GM19324 (cell line): ENCODE measurements around the gene CORO6.
"Not testable (repeated sequence)": the region's sequence is repeated elsewhere in the genome, so short reads cannot be mapped to it uniquely, and the experiment has no call there.

Source experiments
- ATAC-seq: cut with Tn5 transposase; IDR thresholded peaks from one replicate; pipeline ENCODE4 v1.9.1; 2021; ENCODE audit warnings: mild to moderate bottlenecking, moderate library complexity; ENCODE audit not compliant: unreplicated experiment, low FRiP score

The CORO6 gene

DNA sequence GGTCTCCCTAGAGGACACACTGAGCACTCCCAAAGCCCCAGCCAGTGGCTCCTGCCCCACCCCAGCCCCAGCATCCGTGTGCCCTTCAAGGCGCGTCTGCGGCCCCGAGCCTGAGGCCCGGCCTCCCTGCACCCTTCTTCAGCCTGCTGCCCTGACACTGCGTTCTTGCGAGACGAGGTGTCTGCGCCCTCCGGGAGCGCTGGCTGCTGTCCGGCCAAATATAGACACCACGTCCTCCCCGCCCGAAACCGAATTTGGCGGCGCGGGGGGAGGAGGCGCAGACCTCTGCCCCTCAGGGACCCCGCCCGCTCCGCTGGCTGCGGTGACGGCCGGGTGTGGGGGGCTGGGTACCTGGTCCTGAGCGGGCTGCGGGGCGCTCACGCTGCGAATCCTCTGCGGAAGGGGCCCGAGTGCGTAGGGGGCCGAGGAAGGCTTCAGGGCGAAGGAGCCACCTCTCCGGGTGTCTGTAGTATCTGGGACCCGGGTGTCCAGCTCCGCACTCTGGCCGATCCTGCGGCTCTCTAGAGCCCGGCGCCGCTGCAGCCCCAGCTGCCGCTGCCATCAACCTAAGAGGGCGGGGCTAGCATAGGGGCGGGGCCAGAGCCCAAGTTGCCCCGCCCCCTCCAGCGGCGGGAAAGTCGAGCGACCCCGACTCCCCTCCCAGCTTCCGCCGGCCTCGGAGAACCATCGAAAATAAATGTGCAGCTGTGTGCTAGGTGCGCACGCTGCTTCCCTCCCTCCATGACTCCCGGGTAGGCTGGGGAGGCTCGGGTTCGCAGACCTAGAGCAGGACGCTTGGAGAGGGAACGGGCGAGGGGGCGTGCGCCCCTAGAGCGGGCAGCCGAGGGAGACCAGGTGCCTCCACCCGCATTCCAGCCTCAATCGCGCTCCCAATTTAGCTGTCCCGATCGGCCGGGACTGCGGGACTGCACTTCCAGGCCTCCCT is at the start of gene CORO6:
TSS of gene CORO6 (minus strand) at position 576 of the 946 bp plus-strand sequence. CDS start 1,491 bp downstream, outside the sequence.
- ATAC-seq, result no peak

- ATAC-seq, result no peak
Measured at GRCh38 chr17:29671661-29672060, 48.9 kb upstream of the CORO6 start.

- ATAC-seq, result no peak
Measured at GRCh38 chr17:29669266-29669665, 46.6 kb upstream of the CORO6 start.

GRCh38 chr17:29667969-29668368 is 45.3 kb upstream of the CORO6 start:
- no peak for ATAC-seq

- no peak for ATAC-seq
Measured at GRCh38 chr17:29665481-29665810, 42.7 kb upstream of the CORO6 start.

GRCh38 chr17:29664743-29665480 is 42.2 kb upstream of the CORO6 start:
- no peak for ATAC-seq

DNA sequence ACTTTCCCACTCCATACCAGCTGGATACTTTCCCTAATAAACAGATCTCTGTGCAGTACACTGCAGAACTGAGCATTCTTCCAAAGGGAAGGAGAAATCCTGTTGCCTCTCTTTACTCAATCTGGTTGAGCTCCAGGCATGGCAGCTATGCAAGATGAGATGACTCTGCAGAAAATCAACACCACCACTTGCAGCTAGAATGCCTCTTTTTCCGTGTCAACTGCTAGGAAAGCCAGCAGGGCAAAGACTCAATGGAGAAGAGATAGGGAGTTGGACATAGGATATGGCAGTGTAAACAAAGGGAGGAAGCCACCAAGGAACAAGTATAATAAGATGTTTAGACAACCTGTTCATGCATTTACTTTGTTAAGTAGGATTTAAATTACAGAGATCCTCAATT is 40.4 kb upstream of the CORO6 start:
- ATAC-seq, result no peak

- ATAC-seq, result no peak
Measured at GRCh38 chr17:29661213-29661612, 38.5 kb upstream of the CORO6 start.

- no peak for ATAC-seq
Measured at GRCh38 chr17:29659155-29659554, 36.4 kb upstream of the CORO6 start.

DNA sequence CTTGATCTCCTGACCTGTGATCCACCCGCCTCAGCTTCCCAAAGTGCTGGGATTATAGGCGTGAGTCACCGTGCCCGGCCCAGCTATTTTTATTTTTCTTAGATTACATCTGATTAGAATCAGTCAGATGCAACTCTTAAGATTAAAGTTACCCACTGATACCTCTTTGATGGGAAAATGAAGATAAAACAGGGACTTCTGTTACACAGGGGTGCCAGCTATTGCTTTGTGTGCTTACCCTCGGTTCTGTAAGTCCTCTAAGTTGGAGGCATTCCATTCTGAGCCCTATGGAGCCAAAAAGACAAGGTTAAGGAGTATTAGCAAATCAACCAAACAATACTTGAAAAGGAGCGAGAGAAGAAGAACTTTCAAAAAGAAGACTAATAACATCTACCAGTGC is 32.6 kb upstream of the CORO6 start:
- no peak for ATAC-seq

DNA sequence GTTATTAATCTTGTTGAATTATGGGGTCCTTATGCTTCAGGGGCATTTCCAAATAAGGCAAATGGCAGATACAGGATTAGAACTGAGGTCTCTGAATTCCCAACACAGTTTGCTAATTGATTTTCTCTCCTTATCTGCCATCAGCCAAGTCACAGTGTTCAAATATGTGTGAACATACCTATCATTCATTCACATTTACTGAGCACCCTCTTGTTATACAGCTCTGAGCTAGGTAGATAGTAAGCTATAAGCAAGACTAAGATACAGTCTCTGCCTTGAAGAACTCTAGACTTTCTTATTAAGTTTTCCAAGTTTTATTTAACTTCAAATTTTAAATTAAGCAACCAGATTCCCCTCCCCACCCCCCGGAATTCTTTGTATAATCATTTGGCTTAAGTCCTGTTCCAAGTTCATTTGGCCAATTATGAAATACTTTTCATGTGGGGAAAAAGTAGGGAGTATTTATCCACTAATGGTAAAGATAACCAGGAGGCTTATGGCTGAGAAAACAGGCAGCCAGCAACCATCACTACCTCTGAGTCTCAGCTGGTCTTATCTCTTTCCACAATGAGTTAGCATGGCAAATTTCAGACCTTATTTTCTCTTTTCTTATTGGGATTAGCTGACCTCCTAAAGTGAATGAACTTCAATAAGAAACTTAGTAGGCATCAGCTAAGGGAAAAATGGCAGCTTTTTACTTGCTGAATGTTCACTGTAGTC is 31.4 kb upstream of the CORO6 start:
- ATAC-seq, result no peak

GRCh38 chr17:29652976-29653375 is 30.3 kb upstream of the CORO6 start:
- ATAC-seq, result no peak

- ATAC-seq, result not testable (repeated sequence)
Measured at GRCh38 chr17:29651913-29652312, 29.2 kb upstream of the CORO6 start.

- no peak for ATAC-seq
Measured at GRCh38 chr17:29650396-29650795, 27.7 kb upstream of the CORO6 start.

DNA sequence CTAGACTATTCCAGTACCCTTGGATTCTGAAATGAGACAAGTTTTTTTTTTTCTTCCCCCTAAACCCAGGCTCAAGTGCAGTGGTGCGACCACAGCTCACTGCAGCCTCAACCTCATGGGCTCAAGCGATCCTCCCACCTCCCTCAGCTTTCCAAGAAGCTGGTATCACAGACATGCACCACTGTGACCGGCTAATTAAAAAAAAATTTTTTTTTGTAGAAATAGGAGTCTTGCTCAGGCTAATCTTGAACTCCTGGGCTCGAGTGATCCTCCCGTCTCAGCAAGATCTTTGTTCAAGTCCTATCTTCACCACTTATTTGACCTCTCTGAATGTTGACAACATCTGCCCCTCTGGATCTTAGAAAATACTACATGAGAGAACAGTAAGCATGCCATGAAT is 26.6 kb upstream of the CORO6 start:
- ATAC-seq, result no peak

DNA sequence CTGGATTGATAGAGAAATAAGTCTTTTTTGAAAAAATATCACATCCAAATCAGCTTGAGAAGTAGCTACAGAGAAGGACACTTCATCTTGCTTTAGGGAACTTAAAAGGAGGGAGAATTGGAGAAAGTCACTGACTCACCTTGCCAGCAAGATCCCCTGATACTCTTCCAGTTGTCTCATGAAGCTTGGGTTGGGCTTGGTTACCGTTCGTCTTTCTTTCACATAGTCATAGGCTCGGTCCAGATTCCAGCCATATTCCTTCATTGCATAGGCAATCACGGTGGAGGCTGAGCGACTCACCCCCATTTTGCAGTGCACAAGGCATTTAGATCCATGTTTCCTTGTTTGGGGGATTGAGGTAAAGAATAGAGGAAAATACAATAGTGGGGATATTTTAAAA is 25.3 kb upstream of the CORO6 start:
- ATAC-seq, result no peak

DNA sequence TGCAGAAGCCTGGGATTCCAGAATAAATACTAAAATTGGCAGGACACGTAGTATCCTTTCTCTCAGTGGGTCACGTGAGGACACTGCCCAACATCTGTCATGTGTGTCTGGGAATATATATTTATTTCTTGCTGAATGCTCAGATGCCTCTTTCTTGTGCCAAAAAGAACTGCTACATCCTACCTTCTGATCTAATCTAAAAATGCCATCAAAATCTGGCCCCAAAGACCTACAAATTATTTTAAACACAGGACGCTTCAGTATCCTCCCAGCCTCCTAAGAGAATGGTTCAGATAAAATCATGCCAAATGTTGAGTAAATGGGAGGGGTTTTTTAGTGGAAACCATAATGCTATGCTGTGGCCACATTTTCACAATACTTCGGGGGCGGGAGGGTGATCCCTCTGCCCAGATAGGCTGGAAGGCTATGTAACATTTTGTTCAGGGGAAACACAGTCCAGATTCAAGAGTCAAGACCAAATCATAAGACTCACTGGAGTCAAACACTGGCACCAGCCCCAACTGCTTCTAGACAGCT is 22.9 kb upstream of the CORO6 start:
- no peak for ATAC-seq

DNA sequence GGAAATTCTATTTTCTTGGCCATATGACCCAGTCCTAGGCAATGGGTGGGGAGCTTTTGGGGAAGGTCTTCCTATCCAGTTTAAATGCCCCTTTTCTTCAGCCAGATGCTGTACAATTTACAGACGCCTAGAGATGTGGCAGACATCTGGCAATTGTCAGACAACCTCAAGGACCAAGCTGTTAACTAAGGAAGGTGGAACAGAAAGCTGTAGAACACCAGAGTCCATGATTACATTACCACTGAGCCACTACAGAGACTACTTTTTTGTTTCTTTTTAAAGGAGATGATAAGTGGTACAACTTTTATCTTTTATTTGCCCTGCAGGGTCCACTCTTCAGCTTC is 21.1 kb upstream of the CORO6 start:
- no peak for ATAC-seq

DNA sequence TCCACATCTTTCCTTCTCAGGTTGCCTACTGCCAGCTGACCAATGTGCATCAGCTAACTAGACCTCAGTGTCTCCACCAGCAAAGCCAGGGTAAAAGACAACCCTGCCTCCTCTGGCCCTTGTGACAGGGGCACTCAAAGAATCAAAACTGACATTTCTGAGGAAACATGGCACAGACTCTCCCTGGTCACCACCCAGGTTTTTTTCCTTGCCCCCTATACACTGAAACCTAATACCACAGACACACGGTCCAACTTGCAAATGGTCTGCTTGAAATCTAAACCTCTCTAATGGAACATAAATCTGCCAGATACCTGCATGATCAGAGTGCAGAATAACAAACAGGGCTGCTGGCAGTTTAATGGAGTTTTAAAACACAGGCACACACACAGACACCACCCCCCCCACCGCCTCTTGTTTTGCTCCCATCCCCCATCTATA is 19.5 kb upstream of the CORO6 start:
- no peak for ATAC-seq

GRCh38 chr17:29640981-29641642 is 18.4 kb upstream of the CORO6 start:
- ATAC-seq, result no peak
